Prostate gland (tissue), 2 donors: ENCODE measurements around the gene UBE2L3.

Experiments used
- POLR2AphosphoS5 ChIP-seq: sonication (generic); formaldehyde crosslinking; IDR thresholded peaks from one replicate; pipeline ENCODE4 v1.6.1; 2017; ENCODE audit warnings: antibody characterized with exemption
- TF ChIP-seq, protein P1 (sequence below), 4 experiments: fragments of 200-600 bp in 2 of 4; fragments of 450-650 bp in 2 of 4; sonication (generic) in 2 of 4; IDR thresholded peaks; 1 replicate in 3 of 4; 2 replicates in 1 of 4; pipeline ENCODE4 v1.5.1; 2016 to 2019; ENCODE audit warnings: antibody characterized with exemption in 4 of 4, mild to moderate bottlenecking in 2 of 4, moderate library complexity in 2 of 4

DNA sequence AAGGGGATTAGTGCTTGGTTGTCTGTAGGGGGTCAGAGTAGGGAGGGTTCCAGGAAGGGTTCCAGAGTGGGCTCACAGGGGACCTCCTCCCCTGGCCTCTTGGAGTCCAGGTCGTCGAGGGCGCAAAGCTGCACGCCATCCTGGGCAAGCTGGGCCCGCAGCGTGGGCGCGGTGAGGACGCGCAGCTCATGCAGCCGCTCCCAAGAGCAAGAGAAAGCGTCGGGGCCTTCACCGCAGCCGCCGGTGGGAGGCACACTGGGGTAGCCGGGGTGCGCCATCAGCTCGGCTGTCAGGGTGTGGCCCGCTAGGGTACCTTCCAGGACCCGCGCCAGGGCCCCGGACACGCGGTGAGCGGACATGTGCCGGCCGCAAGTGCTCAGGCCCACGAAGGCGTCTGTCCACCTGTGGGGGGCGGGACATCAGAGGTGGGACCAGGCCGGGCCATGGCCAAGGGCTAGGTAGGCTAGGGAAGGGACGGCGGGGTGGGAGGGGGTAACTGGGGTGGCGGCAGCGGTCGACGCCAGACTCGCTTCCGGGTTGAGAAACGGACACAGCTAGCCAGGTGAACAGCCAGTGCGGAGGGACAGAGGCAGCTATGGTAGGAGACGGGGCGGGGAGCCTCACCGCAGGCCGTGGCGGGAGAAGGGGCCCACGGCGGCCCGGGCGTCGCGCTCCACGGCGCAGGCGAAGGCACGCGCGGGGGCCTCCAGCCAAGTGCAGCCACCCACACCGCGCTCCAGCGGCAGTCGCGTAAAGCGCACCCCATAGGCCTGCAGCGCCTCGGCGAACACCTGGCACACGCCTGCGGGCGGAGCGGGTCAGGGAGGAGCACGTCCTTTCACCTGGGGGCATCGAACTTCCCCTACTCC, 61.1 kb downstream of the UBE2L3 start:
- TF ChIP-seq, protein P1, sequence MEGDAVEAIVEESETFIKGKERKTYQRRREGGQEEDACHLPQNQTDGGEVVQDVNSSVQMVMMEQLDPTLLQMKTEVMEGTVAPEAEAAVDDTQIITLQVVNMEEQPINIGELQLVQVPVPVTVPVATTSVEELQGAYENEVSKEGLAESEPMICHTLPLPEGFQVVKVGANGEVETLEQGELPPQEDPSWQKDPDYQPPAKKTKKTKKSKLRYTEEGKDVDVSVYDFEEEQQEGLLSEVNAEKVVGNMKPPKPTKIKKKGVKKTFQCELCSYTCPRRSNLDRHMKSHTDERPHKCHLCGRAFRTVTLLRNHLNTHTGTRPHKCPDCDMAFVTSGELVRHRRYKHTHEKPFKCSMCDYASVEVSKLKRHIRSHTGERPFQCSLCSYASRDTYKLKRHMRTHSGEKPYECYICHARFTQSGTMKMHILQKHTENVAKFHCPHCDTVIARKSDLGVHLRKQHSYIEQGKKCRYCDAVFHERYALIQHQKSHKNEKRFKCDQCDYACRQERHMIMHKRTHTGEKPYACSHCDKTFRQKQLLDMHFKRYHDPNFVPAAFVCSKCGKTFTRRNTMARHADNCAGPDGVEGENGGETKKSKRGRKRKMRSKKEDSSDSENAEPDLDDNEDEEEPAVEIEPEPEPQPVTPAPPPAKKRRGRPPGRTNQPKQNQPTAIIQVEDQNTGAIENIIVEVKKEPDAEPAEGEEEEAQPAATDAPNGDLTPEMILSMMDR (IDR thresholded peaks at IDR 0.05) = no peak
- no peak for TF ChIP-seq POLR2AphosphoS5
